Measurements from ENCODE around the gene PCDHGC3.

DNA sequence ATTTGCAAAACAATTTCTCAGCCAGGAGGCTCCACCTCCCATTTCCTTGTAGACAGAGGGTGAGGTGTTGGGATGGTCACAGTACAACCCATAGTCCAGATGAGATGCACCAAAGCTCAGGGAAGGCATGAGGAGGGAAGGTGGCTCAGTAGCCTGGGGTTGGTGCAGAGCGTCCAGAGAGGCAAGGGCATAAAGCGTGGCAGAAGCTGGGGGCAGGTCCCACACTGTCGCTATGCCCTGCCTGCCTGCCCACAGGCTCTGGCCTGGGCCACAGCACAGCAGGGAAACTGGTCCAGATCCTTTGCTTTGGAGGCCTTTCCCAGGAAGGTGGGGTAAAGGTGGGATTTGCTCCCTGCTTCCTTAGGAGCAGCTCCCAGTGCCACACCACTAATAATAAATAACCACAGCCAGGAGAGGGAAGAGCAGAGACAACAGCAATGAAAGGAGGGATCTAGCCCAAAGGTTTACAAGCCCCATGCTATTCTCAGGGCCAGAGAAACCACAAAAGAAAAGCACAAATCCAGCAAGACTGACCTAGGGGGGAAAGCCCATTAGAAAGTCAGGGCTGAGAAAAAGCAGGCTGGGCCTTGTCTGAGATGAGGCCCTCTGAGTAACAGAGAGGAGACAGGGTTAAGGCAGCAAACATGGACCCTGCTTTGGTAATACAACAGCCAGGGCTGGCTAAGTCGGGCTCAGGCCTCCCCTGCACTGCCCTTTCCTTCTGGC lies 40.3 kb downstream of the PCDHGC3 start:
- TF ChIP-seq, protein P1, sequence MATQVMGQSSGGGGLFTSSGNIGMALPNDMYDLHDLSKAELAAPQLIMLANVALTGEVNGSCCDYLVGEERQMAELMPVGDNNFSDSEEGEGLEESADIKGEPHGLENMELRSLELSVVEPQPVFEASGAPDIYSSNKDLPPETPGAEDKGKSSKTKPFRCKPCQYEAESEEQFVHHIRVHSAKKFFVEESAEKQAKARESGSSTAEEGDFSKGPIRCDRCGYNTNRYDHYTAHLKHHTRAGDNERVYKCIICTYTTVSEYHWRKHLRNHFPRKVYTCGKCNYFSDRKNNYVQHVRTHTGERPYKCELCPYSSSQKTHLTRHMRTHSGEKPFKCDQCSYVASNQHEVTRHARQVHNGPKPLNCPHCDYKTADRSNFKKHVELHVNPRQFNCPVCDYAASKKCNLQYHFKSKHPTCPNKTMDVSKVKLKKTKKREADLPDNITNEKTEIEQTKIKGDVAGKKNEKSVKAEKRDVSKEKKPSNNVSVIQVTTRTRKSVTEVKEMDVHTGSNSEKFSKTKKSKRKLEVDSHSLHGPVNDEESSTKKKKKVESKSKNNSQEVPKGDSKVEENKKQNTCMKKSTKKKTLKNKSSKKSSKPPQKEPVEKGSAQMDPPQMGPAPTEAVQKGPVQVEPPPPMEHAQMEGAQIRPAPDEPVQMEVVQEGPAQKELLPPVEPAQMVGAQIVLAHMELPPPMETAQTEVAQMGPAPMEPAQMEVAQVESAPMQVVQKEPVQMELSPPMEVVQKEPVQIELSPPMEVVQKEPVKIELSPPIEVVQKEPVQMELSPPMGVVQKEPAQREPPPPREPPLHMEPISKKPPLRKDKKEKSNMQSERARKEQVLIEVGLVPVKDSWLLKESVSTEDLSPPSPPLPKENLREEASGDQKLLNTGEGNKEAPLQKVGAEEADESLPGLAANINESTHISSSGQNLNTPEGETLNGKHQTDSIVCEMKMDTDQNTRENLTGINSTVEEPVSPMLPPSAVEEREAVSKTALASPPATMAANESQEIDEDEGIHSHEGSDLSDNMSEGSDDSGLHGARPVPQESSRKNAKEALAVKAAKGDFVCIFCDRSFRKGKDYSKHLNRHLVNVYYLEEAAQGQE (IDR thresholded peaks at IDR 0.05; ENCODE audit: insufficient replicate concordance, low read depth): no peak
- TF ChIP-seq CTCF (IDR thresholded peaks at IDR 0.05; ENCODE audit: insufficient read depth, low read length): no peak
- TF ChIP-seq POLR2AphosphoS5 (IDR thresholded peaks at IDR 0.05; ENCODE audit: low read depth): no peak

All from HL-60 (cell line).